Hepatocyte (in vitro differentiated cells): ENCODE measurements around the gene B3GNT4. TPM values are rescaled to one million over a fixed set of nuclear protein-coding genes. Genes with fewer than 3 reads are reported as not detected.

Experiments
- DNase-seq: peaks from one replicate; pipeline ENCODE4 v3.0.0-alpha.2; 2016; ENCODE audit warnings: low spot score
- H2AFZ ChIP-seq: fragments of 200-600 bp; sonication (generic); 2 replicates; pipeline ENCODE4 v1.6.0; 2016; ENCODE audit warnings: antibody characterized with exemption, mild to moderate bottlenecking
- H3K27ac ChIP-seq: fragments of 200-600 bp; sonication (generic); 2 replicates; pipeline ENCODE4 v1.5.1; 2016; ENCODE audit warnings: mild to moderate bottlenecking
- H3K27me3 ChIP-seq: fragments of 200-600 bp; sonication (generic); 2 replicates; pipeline ENCODE4 v1.6.1; 2016
- H3K36me3 ChIP-seq: fragments of 200-600 bp; sonication (generic); replicated peaks from 2 replicates; pipeline ENCODE4 v1.5.1; 2016; ENCODE audit warnings: low read depth; ENCODE audit not compliant: insufficient read depth
- H3K4me1 ChIP-seq: fragments of 200-600 bp; sonication (generic); 2 replicates; pipeline ENCODE4 v1.5.1; 2016; ENCODE audit warnings: mild to moderate bottlenecking, moderate library complexity; ENCODE audit not compliant: insufficient read depth
- H3K4me2 ChIP-seq: fragments of 200-600 bp; sonication (generic); 2 replicates; pipeline ENCODE4 v1.6.0; 2016
- H3K4me3 ChIP-seq: fragments of 200-600 bp; sonication (generic); 2 replicates; pipeline ENCODE4 v1.5.1; 2016; ENCODE audit warnings: mild to moderate bottlenecking
- H3K79me2 ChIP-seq: fragments of 200-600 bp; sonication (generic); 2 replicates; pipeline ENCODE4 v1.6.0; 2017; ENCODE audit warnings: mild to moderate bottlenecking
- H3K9me2 ChIP-seq: fragments of 200-600 bp; sonication (generic); replicated peaks from 2 replicates; pipeline ENCODE4 v1.6.0; 2017; ENCODE audit warnings: mild to moderate bottlenecking; ENCODE audit not compliant: insufficient read depth
- H3K9me3 ChIP-seq: fragments of 200-600 bp; sonication (generic); 2 replicates; pipeline ENCODE4 v1.5.1; 2016; ENCODE audit warnings: low read depth, mild to moderate bottlenecking
- H4K20me1 ChIP-seq: fragments of 200-600 bp; sonication (generic); 2 replicates; pipeline ENCODE4 v1.6.0; 2016; ENCODE audit warnings: mild to moderate bottlenecking; ENCODE audit not compliant: insufficient read depth, poor library complexity, severe bottlenecking
- EZH2 ChIP-seq: fragments of 200-600 bp; sonication (generic); IDR thresholded peaks from 2 replicates; pipeline ENCODE4 v1.6.1; 2016; ENCODE audit warnings: antibody characterized with exemption, mild to moderate bottlenecking, borderline replicate concordance
- EZH2phosphoT487 ChIP-seq: fragments of 200-600 bp; sonication (generic); IDR thresholded peaks from one replicate; pipeline ENCODE4 v1.6.1; 2018; ENCODE audit warnings: antibody characterized with exemption, mild to moderate bottlenecking, low read depth, moderate library complexity; ENCODE audit not compliant: unreplicated experiment, severe bottlenecking
- WGBS: methylation state at CpG from one replicate; pipeline ENCODE4 v1.1.6; 2016; ENCODE audit warnings: low lambda C conversion rate; ENCODE audit errors: missing lambda C conversion rate; 5-methylcytosine and 5-hydroxymethylcytosine counted together
- polyA plus RNA-seq: library from polyadenylated mRNA; unstranded; fragments of >200 nt; fragmentation: Nextera tagmentation; extraction: Ambion mirVana; gene quantifications from 2 replicates; pipeline ENCODE4 v1.2.1, GENCODE V29; 2016
- total RNA-seq: library from RNA; depleted of rRNA; stranded (reverse); fragments of >200 nt; gene quantifications from 2 replicates; pipeline ENCODE4 v1.2.3, GENCODE V29; 2014
- TF ChIP-seq, protein P1 (sequence below): fragments of 200-600 bp; sonication (generic); IDR thresholded peaks from 2 replicates; pipeline ENCODE4 v1.5.1; 2016; ENCODE audit warnings: antibody characterized with exemption, mild to moderate bottlenecking; ENCODE audit not compliant: poor library complexity

Gene B3GNT4
- total and polyA plus RNA-seq, 2 experiments from 2014 or later = 0.13 to 1.0 TPM

DNA sequence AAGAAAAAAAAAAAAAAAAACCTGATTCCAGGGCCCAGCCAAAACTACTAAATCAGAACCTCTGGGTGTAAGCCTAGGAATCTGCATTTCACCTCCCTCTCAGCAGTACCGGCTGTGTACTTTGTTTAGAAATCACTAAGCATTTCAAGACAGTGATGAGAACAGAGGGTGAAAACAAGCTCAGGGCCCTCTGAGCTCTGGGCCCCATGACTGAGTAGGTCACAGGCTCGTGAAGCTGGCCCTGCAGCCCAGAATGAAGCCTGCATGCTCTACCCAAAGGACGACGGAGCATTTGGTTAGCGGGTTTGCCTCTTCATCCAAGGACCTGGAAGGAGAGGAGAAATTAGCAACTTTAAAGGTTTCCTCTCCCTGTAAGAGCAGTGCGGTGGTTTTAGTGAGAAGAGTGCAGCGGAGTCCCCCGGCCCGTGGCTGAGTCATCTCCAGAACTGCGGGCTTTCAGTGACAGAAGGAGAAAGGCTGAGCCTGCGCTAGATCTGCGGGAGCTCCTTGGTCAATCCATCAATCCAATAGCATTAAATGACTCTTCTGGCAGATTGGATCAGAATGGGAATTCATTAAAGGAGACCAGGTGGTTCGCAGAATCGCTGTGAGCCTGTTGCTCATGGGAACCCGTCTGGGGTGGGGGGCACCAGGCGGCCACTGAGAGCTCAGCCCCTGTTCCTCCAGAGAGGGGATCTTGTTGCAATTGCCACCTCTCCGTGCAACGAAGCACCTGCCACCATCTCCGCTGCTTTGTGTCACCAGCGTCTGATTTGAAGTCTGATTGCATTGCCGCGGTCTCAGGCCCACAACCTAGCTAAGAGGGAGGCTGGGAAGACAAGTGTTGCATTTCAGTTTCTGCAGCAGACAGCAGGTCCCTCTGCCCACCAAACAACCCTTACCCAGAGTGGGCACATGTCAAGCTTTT, 36.8 kb upstream of the B3GNT4 start:
- no peak overlapping the region for H3K4me3 ChIP-seq
- TF ChIP-seq, protein P1, sequence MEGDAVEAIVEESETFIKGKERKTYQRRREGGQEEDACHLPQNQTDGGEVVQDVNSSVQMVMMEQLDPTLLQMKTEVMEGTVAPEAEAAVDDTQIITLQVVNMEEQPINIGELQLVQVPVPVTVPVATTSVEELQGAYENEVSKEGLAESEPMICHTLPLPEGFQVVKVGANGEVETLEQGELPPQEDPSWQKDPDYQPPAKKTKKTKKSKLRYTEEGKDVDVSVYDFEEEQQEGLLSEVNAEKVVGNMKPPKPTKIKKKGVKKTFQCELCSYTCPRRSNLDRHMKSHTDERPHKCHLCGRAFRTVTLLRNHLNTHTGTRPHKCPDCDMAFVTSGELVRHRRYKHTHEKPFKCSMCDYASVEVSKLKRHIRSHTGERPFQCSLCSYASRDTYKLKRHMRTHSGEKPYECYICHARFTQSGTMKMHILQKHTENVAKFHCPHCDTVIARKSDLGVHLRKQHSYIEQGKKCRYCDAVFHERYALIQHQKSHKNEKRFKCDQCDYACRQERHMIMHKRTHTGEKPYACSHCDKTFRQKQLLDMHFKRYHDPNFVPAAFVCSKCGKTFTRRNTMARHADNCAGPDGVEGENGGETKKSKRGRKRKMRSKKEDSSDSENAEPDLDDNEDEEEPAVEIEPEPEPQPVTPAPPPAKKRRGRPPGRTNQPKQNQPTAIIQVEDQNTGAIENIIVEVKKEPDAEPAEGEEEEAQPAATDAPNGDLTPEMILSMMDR = no peak
- TF ChIP-seq EZH2 (no peak), EZH2phosphoT487 (no peak)
- H3K4me2 ChIP-seq = no peak overlapping the region
- H3K27me3 ChIP-seq = no peaks in the 10 kb centered on the region
- no peak overlapping the region for H3K27ac ChIP-seq
- no peaks in the 10 kb centered on the region for H4K20me1 ChIP-seq
- H2AFZ ChIP-seq = no peak overlapping the region
- H3K9me2 ChIP-seq = no peaks in the 10 kb centered on the region
- WGBS = 81% methylated on average over 22 of the region's 22 CpGs
- no peaks in the 10 kb centered on the region for H3K4me1 ChIP-seq
- no peaks in the 10 kb centered on the region for H3K79me2 ChIP-seq
- no peaks in the 10 kb centered on the region for H3K9me3 ChIP-seq
- no peak for DNase-seq
- no peaks in the 10 kb centered on the region for H3K36me3 ChIP-seq

GRCh38 chr12:122167356-122167925, 36.1 kb upstream of the B3GNT4 start:
- H3K4me1 ChIP-seq = no peaks in the 10 kb centered on the region
- no peaks in the 10 kb centered on the region for H4K20me1 ChIP-seq
- H3K4me2 ChIP-seq = no peak overlapping the region
- no peaks in the 10 kb centered on the region for H3K79me2 ChIP-seq
- 87% methylated on average over 10 of the region's 10 CpGs for WGBS
- no peak for TF ChIP-seq EZH2phosphoT487
- no peak for TF ChIP-seq EZH2
- TF ChIP-seq, protein P1 = no peak
- no peaks in the 10 kb centered on the region for H3K36me3 ChIP-seq
- H3K27ac ChIP-seq = no peak overlapping the region
- H3K4me3 ChIP-seq = no peak overlapping the region
- no peaks in the 10 kb centered on the region for H3K27me3 ChIP-seq
- no peaks in the 10 kb centered on the region for H3K9me3 ChIP-seq
- H2AFZ ChIP-seq = no peak overlapping the region
- no peaks in the 10 kb centered on the region for H3K9me2 ChIP-seq
- no peak for DNase-seq

GRCh38 chr12:122168492-122168891, 35.0 kb upstream of the B3GNT4 start:
- Histone ChIP-seq H3K4me3 (no peak overlapping the region), H3K9me2 (no peaks in the 10 kb centered on the region), H3K9me3 (no peaks in the 10 kb centered on the region), H4K20me1 (no peaks in the 10 kb centered on the region), H3K36me3 (no peaks in the 10 kb centered on the region), H2AFZ (no peak overlapping the region), H3K27ac (no peak overlapping the region), H3K79me2 (no peaks in the 10 kb centered on the region), H3K4me1 (no peaks in the 10 kb centered on the region), H3K27me3 (no peaks in the 10 kb centered on the region), H3K4me2 (no peak overlapping the region)
- no peak for DNase-seq
- TF ChIP-seq EZH2 = no peak
- TF ChIP-seq, protein P1 = no peak
- TF ChIP-seq EZH2phosphoT487 = no peak
- 96% methylated on average over 3 of the region's 3 CpGs for WGBS
